ENCODE results near the gene DDX46. TPM values are rescaled to one million over a fixed set of nuclear protein-coding genes. Genes with fewer than 3 reads are reported as not detected.
"Not testable (repeated sequence)": the region's sequence is repeated elsewhere in the genome, so short reads cannot be mapped to it uniquely, and the experiment has no call there.

DDX46 gene, protein sequence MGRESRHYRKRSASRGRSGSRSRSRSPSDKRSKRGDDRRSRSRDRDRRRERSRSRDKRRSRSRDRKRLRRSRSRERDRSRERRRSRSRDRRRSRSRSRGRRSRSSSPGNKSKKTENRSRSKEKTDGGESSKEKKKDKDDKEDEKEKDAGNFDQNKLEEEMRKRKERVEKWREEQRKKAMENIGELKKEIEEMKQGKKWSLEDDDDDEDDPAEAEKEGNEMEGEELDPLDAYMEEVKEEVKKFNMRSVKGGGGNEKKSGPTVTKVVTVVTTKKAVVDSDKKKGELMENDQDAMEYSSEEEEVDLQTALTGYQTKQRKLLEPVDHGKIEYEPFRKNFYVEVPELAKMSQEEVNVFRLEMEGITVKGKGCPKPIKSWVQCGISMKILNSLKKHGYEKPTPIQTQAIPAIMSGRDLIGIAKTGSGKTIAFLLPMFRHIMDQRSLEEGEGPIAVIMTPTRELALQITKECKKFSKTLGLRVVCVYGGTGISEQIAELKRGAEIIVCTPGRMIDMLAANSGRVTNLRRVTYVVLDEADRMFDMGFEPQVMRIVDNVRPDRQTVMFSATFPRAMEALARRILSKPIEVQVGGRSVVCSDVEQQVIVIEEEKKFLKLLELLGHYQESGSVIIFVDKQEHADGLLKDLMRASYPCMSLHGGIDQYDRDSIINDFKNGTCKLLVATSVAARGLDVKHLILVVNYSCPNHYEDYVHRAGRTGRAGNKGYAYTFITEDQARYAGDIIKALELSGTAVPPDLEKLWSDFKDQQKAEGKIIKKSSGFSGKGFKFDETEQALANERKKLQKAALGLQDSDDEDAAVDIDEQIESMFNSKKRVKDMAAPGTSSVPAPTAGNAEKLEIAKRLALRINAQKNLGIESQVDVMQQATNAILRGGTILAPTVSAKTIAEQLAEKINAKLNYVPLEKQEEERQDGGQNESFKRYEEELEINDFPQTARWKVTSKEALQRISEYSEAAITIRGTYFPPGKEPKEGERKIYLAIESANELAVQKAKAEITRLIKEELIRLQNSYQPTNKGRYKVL
- total RNA-seq (2014; rRNA removed; shearing (Covaris generic)): 48.7 and 53.6 TPM in 2 replicates

DNA sequence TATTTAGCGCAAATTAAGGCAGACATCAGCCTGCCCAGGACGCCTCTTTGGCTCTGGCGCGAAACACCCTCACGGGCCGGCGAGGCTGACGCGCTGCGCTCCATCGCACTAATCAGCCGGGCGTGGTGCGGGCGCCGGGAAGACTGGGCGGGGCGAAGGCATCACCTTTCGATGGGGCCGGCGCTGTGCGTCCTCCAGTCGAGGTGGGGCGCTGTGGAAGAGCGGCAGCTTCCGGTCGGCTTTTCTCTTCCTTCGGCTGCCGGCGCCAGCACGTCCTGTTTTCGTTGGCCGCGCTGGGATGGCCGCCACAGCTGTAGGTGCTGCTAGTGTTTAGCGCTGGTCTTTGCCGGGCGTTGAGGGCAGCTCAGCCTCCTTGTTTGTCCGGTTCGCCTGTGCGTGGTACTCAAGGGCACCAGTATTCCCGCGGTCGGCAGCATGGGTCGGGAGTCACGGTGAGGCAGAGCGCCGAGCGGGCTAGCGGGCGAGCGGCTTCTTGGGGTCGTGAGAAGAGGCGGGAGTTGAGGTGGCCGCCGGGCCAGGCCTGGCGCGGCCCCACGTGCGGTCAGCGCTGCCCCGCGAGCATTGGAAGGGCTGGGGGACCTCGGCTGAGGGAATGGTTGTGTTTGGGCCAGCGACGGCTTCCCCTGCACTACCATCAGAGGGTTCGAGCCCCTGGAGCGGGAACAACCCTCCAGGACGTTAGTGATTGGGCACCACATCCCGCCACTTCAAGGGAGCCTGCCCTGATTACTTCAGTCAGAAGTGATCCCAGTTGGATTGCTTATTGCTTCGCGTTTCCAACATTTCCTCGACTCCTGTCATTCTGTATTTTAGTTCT, at the start of gene DDX46:
TSS of gene DDX46 (plus strand) at position 276 of the 838 bp plus-strand sequence. CDS start at position 436, 160 bp downstream.
- Histone ChIP-seq H3K27ac (peak within 1 kb of the TSS; percentile 70), H3K36me3 (peaks cover 26% of the 10 kb centered on the region), H3K4me1 (replicated peaks) (peaks cover 15% of the 10 kb centered on the region), H3K4me3 (peak within 1 kb of the TSS; percentile 82), H3K27me3 (replicated peaks) (no peaks in the 10 kb centered on the region), H3K9me3 (replicated peaks) (no peaks in the 10 kb centered on the region)
- peak; percentile 96 to 97 for DNase-seq (ENCODE audit: low read depth in 1 of 2, low spot score in 2 of 2)

DNA sequence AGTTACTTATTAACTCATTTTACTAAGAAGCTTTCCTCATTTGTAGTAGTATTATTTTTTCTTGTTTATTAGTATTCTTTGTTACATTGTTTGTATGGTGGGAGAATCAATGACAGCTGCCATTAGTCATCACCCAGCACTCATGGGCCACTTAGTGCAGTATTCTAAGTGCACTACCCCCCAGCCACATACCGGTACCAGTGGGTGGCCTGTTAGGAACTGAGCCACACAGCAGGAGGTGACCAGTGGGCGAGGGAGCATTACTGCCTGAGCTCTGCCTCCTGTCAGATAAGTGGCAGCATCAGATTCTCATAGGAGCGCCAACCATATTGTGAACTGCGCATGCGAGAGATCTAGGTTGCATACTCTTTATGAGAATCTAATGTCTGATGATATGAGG, 44.5 kb upstream of the DDX46 start:
- H3K36me3 ChIP-seq: peaks cover 57% of the 10 kb centered on the region
- peak; percentile 84 to 95 for DNase-seq (ENCODE audit: low read depth in 1 of 2, low spot score in 2 of 2)
- H3K27me3 ChIP-seq (replicated peaks): no peaks in the 10 kb centered on the region
- H3K4me3 ChIP-seq: no peak overlapping the region
- H3K9me3 ChIP-seq (replicated peaks): no peaks in the 10 kb centered on the region
- H3K27ac ChIP-seq: no peak overlapping the region
- H3K4me1 ChIP-seq (replicated peaks): peaks cover 22% of the 10 kb centered on the region

DNA sequence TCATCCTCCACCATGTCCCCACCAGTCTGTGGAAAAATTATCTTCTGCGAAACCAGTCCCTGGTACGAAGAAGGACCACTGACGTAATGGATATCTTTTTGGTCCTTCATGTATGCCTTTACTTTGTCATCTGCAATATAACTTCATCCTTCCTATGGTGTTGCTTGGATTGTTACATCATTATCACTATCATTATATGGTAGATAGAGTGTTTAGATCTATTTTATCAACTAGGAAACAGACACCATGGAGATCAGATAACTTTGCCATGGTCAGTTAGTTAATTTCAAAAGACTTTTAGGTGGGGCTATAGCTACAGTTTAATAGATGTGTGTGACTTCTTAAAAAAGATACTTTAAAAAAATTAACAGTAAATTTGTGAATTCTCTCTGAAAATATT, 44.0 kb upstream of the DDX46 start:
- DNase-seq (ENCODE audit: low read depth in 1 of 2, low spot score in 2 of 2): no peak
- peaks cover 57% of the 10 kb centered on the region for H3K36me3 ChIP-seq
- H3K27ac ChIP-seq: no peak overlapping the region
- H3K9me3 ChIP-seq (replicated peaks): no peaks in the 10 kb centered on the region
- no peaks in the 10 kb centered on the region for H3K27me3 ChIP-seq (replicated peaks)
- no peak overlapping the region for H3K4me3 ChIP-seq
- peaks cover 22% of the 10 kb centered on the region for H3K4me1 ChIP-seq (replicated peaks)

DNA sequence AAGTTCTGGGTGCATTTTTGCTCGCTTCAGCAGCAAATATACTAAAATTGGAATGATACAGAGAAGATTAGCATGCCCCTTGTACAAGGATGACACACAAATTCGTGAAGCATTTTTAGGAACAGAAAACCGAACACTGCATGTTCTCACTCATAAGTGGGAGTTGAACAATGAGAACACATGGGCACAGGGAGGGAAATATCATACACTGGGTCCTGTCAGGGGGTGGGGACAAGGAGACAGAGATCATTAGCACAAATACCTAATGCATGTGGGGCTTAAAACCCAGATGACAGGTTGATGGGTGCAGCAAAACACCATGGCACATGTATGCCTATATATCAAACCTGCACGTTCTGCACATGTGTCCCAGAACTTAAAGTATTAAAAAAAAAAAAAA, 43.1 kb upstream of the DDX46 start:
- H3K27me3 ChIP-seq (replicated peaks); H3K4me3 ChIP-seq; DNase-seq (ENCODE audit: low read depth in 1 of 2, low spot score in 2 of 2); H3K27ac ChIP-seq; H3K9me3 ChIP-seq (replicated peaks): not testable (repeated sequence)
- Histone ChIP-seq H3K4me1 (replicated peaks) (peaks cover 22% of the 10 kb centered on the region), H3K36me3 (peaks cover 60% of the 10 kb centered on the region)

DNA sequence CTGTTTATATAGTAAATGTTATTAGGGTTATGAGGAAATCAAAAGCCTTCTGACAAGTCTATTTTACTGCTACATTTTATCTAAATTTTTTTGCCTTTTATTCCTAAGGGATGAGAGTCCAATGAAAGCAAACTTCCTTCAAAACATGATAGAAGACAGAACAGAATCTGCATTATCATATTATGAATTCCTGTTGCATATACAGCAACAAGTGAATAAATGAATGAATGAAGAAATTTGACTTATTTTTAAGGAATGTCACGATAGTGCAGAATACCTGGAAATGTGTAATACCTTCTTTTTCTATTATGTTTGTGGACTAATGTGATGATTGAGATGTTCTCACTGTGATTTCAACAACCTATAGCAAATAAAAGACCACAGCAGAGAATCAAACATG, 33.7 kb upstream of the DDX46 start:
- H3K9me3 ChIP-seq (replicated peaks): no peaks in the 10 kb centered on the region
- H3K27me3 ChIP-seq (replicated peaks): no peaks in the 10 kb centered on the region
- H3K27ac ChIP-seq: no peak overlapping the region
- peaks cover 50% of the 10 kb centered on the region for H3K36me3 ChIP-seq
- no peak for DNase-seq (ENCODE audit: low read depth in 1 of 2, low spot score in 2 of 2)
- peaks cover 5% of the 10 kb centered on the region; the same call in 1 of the 2 replicates for H3K4me1 ChIP-seq (replicated peaks)
- H3K4me3 ChIP-seq: no peak overlapping the region

DNA sequence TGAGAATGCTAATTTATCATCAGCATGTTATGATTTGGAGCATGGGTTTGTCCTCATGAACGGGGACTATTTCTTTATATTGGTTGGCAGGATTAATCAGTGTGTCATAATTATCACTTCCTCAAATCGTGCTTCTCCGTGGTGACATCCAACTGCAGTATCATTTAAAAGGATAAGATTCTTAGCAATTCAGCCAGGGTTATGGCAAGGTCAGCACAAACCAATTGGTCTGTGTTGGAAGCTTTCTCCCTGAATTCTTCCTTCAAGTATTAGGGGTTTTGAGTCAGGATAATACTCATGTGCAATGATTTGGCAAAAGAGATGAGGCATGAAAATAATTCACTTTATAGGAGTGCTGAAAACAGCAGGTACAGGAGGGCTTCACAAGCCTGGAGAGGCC, 25.8 kb upstream of the DDX46 start:
- Histone ChIP-seq H3K27ac (no peak overlapping the region), H3K9me3 (replicated peaks) (no peaks in the 10 kb centered on the region)

DNA sequence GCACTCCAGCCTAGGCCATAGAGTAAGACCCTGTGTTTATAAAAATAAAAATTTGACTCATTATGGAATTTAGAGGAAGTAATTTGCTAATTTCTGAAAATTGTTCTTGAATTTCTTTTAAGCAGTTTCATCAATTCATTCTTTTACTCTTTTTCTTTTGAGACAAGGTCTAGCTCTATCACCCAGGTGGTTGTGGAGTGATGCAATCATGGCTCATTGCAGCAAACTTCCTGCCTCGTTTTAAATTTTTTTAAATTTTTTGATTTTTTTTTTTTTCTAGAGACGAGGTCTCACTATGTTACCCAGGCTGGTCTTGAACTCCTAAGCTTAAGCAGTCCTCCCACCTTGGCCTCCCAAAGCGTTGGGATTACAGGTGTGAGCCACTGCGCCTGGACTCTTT, 23.3 kb upstream of the DDX46 start:
- H3K27ac ChIP-seq: no peak overlapping the region
- no peaks in the 10 kb centered on the region for H3K36me3 ChIP-seq
- H3K4me3 ChIP-seq: no peak overlapping the region
- no peak for DNase-seq (ENCODE audit: low read depth in 1 of 2, low spot score in 2 of 2)
- no peaks in the 10 kb centered on the region for H3K27me3 ChIP-seq (replicated peaks)
- H3K4me1 ChIP-seq (replicated peaks): peaks cover 7% of the 10 kb centered on the region
- no peaks in the 10 kb centered on the region for H3K9me3 ChIP-seq (replicated peaks)

More for the DNA sequence above, 25.8 kb upstream of the DDX46 start:
- no peak for DNase-seq (ENCODE audit: low read depth in 1 of 2, low spot score in 2 of 2)
- Histone ChIP-seq H3K36me3 (no peaks in the 10 kb centered on the region), H3K4me3 (no peak overlapping the region), H3K27me3 (replicated peaks) (no peaks in the 10 kb centered on the region), H3K4me1 (replicated peaks) (peaks cover 9% of the 10 kb centered on the region; the same call in 1 of the 2 replicates)

DNA sequence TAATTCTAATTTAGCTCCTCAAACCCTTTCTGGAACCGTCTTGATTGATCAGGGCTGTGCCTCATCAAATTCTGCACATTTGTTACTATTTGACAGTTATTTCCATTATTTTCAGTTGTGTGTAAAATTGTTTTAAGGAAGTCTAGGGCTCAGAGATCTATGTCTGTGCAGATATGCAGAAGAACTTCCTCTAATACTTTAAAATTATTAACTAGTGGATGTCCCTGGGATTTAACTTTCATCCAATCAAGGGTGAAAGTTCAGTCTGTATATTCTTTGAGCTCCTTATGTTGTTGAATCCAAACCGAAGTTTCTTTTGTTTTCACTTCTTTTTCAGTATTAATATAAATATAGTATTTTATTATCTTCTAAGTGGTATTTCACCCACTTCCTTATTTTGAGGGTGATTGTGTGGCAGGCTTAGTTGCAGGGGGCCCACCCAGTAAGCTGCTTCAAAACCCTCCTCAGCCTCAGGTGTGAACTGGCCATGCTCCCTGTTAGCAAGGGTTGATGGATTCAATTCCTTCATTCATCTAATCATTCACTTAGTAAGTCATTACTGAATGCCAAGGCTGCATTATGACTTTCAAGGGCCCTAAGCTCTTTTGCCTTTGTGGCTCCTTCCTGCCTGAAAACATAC, 22.3 kb upstream of the DDX46 start:
- H3K27me3 ChIP-seq (replicated peaks): no peaks in the 10 kb centered on the region
- DNase-seq (ENCODE audit: low read depth in 1 of 2, low spot score in 2 of 2): no peak
- H3K4me3 ChIP-seq: no peak overlapping the region
- no peaks in the 10 kb centered on the region for H3K9me3 ChIP-seq (replicated peaks)
- no peak overlapping the region for H3K27ac ChIP-seq
- peaks cover 6% of the 10 kb centered on the region for H3K4me1 ChIP-seq (replicated peaks)
- peaks cover 5% of the 10 kb centered on the region for H3K36me3 ChIP-seq

DNA sequence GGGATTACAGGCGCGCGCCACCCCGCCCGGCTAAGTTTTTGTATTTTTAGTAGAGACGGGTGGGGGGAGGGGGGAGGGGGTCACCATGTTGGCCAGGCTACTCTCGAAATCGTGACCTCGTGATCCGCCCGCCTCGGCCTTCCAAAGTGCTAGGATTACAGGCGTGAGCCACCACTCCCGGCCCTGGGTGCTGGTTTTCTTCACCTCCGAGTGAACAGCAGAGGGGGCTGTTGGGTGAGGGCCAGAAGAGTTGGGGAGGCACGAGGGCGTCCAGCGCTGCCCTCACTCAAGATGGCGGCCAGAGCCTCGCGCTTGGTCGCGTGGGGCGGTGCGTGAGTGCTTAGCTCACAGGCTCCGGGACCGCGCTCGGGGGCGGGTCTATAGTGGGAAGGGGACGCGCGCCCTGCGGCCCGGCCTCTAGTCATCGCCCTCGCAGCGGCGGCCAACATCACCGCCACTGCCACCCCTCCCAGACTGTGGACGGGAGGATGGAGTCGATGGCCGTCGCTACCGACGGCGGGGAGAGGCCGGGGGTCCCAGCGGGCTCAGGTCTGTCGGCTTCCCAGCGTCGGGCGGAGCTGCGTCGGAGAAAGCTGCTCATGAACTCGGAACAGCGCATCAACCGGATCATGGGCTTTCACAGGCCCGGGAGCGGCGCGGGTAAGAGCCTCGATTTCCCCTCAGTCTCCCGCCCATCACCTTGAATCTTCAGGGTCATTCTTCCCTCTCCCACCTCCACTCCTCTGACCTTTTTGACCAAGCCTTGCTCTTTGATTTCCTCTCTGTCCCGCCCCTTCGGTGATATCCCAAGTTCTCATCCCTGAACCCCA, 20.2 kb upstream of the DDX46 start, which contains the start of gene CAMLG:
TSS of gene CAMLG (plus strand) at position 416 of the 830 bp plus-strand sequence. CDS start at position 489, 73 bp downstream.
- Histone ChIP-seq H3K36me3 (peaks cover 16% of the 10 kb centered on the region), H3K27me3 (replicated peaks) (no peaks in the 10 kb centered on the region), H3K9me3 (replicated peaks) (no peaks in the 10 kb centered on the region), H3K4me3 (peak within 1 kb of the TSS; percentile 69), H3K27ac (peak within 1 kb of the TSS; percentile 74), H3K4me1 (replicated peaks) (peaks cover 6% of the 10 kb centered on the region)
- DNase-seq (ENCODE audit: low read depth in 1 of 2, low spot score in 2 of 2): peak; percentile 99 to 100

DNA sequence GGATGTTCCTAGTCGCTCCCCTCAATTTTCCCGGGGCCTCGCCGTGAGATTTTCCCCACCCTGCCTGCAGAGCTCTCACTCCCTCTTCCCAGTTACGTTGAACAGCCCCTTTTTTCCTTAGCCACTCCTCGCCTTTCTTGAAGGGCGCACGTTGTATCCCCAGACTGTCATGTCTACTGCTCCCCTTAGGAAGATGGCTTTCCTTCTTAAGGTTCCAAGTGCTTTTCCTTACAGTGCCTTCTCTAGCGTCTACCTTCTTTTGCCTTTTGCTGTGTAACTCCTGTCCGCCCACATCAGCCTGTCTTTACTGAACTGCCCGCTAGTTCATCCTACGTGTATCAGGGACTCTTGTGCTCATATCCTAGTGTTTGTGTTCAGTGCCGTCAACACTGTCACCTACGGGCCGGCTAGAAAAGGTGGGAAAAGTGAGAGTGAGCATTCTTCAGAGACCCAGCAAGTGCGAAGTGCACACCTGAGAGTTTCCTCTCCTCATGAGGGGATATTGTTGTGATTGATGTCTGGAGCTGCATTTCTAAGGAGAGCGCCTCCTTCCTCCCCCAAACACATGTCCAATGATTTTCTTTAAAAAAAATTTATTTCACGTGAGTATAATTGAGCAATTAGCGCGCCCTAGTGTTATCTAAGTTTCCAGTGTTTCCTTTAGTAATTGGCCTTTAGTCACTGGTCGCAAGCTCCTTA, 19.5 kb upstream of the DDX46 start:
- peak in 1 of 2 experiments; percentile 59 for DNase-seq (ENCODE audit: low read depth in 1 of 2, low spot score in 2 of 2)
- H3K36me3 ChIP-seq: peaks cover 16% of the 10 kb centered on the region
- H3K27me3 ChIP-seq (replicated peaks): no peaks in the 10 kb centered on the region
- peak overlapping the region; percentile 74; the same call in 1 of the 2 replicates for H3K27ac ChIP-seq
- H3K9me3 ChIP-seq (replicated peaks): no peaks in the 10 kb centered on the region
- peaks cover 6% of the 10 kb centered on the region for H3K4me1 ChIP-seq (replicated peaks)
- H3K4me3 ChIP-seq: peak overlapping the region; percentile 69

DNA sequence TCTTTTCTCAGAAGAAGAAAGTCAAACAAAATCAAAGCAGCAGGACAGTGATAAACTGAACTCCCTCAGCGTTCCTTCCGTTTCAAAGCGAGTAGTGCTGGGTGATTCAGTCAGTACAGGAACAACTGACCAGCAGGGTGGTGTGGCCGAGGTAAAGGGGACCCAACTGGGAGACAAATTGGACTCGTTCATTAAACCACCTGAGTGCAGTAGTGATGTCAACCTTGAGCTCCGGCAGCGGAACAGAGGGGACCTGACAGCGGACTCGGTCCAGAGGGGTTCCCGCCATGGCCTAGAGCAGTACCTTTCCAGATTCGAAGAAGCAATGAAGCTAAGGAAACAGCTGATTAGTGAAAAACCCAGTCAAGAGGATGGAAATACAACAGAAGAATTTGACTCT, 17.5 kb upstream of the DDX46 start:
- peaks cover 6% of the 10 kb centered on the region for H3K4me1 ChIP-seq (replicated peaks)
- peaks cover 20% of the 10 kb centered on the region for H3K36me3 ChIP-seq
- H3K9me3 ChIP-seq (replicated peaks): no peaks in the 10 kb centered on the region
- no peak overlapping the region for H3K27ac ChIP-seq
- H3K27me3 ChIP-seq (replicated peaks): no peaks in the 10 kb centered on the region
- H3K4me3 ChIP-seq: no peak overlapping the region
- DNase-seq (ENCODE audit: low read depth in 1 of 2, low spot score in 2 of 2): no peak
